OCI-LY3 (cell line): ENCODE data around the gene SLC36A1.
A peak's percentile ranks its signal among the peaks of the same experiment; 100 is the strongest.

Experiments
- H2AFZ ChIP-seq: fragments of 200-600, 300-600 bp; shearing (Covaris generic); 2 replicates; pipeline ENCODE4 v1.6.0; 2014; ENCODE audit warnings: antibody characterized with exemption, low read depth, low read length
- H3K27ac ChIP-seq: fragments of 200-600, 300-600 bp; sonication (generic); 2 replicates; pipeline ENCODE4 v1.5.1; 2014; ENCODE audit warnings: mild to moderate bottlenecking, low read length, moderate library complexity, mixed read lengths
- H3K27me3 ChIP-seq: fragments of 200-600, 300-600 bp; sonication (generic); 2 replicates; pipeline ENCODE4 v1.6.1; 2014; ENCODE audit warnings: low read depth, low read length, mixed read lengths
- H3K36me3 ChIP-seq: fragments of 200-600, 300-600 bp; sonication (generic); replicated peaks from 2 replicates; pipeline ENCODE3; 2014; ENCODE audit warnings: low read depth, low read length, mixed read lengths
- H3K4me1 ChIP-seq: fragments of 300-600, 200-600 bp; sonication (generic); 2 replicates; pipeline ENCODE4 v1.6.1; 2014; ENCODE audit warnings: low read length, mixed read lengths
- H3K4me2 ChIP-seq: fragments of 200-600, 300-600 bp; sonication (generic); 2 replicates; pipeline ENCODE4 v1.6.1; 2014; ENCODE audit warnings: low read length, mixed read lengths
- H3K4me3 ChIP-seq: fragments of 300-600, 200-600 bp; sonication (generic); 2 replicates; pipeline ENCODE4 v1.5.1; 2014; ENCODE audit warnings: antibody characterized with exemption, mild to moderate bottlenecking, low read length, moderate library complexity
- H3K79me2 ChIP-seq: fragments of 300-600, 200-600 bp; shearing (Covaris generic); 2 replicates; pipeline ENCODE4 v1.6.1; 2014; ENCODE audit warnings: mild to moderate bottlenecking, low read length, mixed read lengths
- H3K9ac ChIP-seq: fragments of 300-600, 200-600 bp; shearing (Covaris generic); 2 replicates; pipeline ENCODE4 v1.6.0; 2014; ENCODE audit warnings: mild to moderate bottlenecking, low read length, moderate library complexity
- H3K9me3 ChIP-seq: fragments of 200-600, 300-600 bp; shearing (Covaris generic); 2 replicates; pipeline ENCODE4 v1.6.1; 2014; ENCODE audit warnings: low read length, mixed read lengths; ENCODE audit not compliant: insufficient read depth
- H4K20me1 ChIP-seq: fragments of 200-600, 300-600 bp; sonication (generic); 2 replicates; pipeline ENCODE4 v1.6.1; 2016; ENCODE audit warnings: low read length, mixed read lengths; ENCODE audit not compliant: insufficient read depth
- CTCF ChIP-seq: fragments of 200-600, 300-600 bp; sonication (generic); IDR thresholded peaks from 2 replicates; pipeline ENCODE4 v1.5.1; 2014; ENCODE audit warnings: antibody characterized with exemption, low read length, low read depth
- EZH2phosphoT487 ChIP-seq: fragments of 200-600 bp; shearing (Covaris generic); IDR thresholded peaks from 2 replicates; pipeline ENCODE4 v1.6.1; 2018; ENCODE audit warnings: antibody characterized with exemption, mixed run types, low read depth

The SLC36A1 gene

GRCh38 chr5:151517122-151517920 is 69.9 kb downstream of the SLC36A1 start:
- TF ChIP-seq CTCF (no peak), EZH2phosphoT487 (no peak)

GRCh38 chr5:151520294-151520693 is 72.9 kb downstream of the SLC36A1 start:
- Histone ChIP-seq H3K9ac (no peak overlapping the region), H3K4me2 (no peak overlapping the region), H3K36me3 (no peaks in the 10 kb centered on the region), H2AFZ (no peak overlapping the region), H3K4me3 (no peak overlapping the region), H3K4me1 (no peaks in the 10 kb centered on the region), H3K79me2 (no peaks in the 10 kb centered on the region), H3K9me3 (no peaks in the 10 kb centered on the region), H3K27me3 (no peaks in the 10 kb centered on the region), H3K27ac (no peak overlapping the region), H4K20me1 (no peaks in the 10 kb centered on the region)
- TF ChIP-seq CTCF, result peak; percentile 54
- no peak for TF ChIP-seq EZH2phosphoT487

More at GRCh38 chr5:151517122-151517920, 69.9 kb downstream of the SLC36A1 start:
- Histone ChIP-seq H3K79me2 (no peaks in the 10 kb centered on the region), H3K9me3 (no peaks in the 10 kb centered on the region), H3K27ac (no peak overlapping the region), H3K9ac (no peak overlapping the region), H3K36me3 (no peaks in the 10 kb centered on the region), H3K27me3 (no peaks in the 10 kb centered on the region), H3K4me1 (no peaks in the 10 kb centered on the region), H3K4me3 (no peak overlapping the region), H3K4me2 (no peak overlapping the region), H4K20me1 (no peaks in the 10 kb centered on the region), H2AFZ (no peak overlapping the region)

- Histone ChIP-seq H3K9me3 (no peaks in the 10 kb centered on the region), H3K4me2 (no peak overlapping the region)
These were observed 74.8 kb downstream of the SLC36A1 start for GRCh38 chr5:151522226-151522625.

More at GRCh38 chr5:151522226-151522625, 74.8 kb downstream of the SLC36A1 start:
- no peak for TF ChIP-seq CTCF
- no peak for TF ChIP-seq EZH2phosphoT487
- Histone ChIP-seq H3K36me3 (no peaks in the 10 kb centered on the region), H3K9ac (no peak overlapping the region), H3K4me3 (no peak overlapping the region), H3K4me1 (no peaks in the 10 kb centered on the region), H2AFZ (no peak overlapping the region), H3K27ac (no peak overlapping the region), H3K79me2 (no peaks in the 10 kb centered on the region), H3K27me3 (no peaks in the 10 kb centered on the region), H4K20me1 (no peaks in the 10 kb centered on the region)
